Coronary artery (tissue), 2 donors: ENCODE data around the gene MYOD1.

ENCODE experiments used
- DNase-seq: peaks from one replicate; pipeline ENCODE4 v3.0.0-alpha.2; 2017; ENCODE audit warnings: low spot score
- H3K27ac ChIP-seq, 2 donors: fragments of 200-600 bp; sonication (generic); one replicate each; pipeline ENCODE4 v1.5.1; 2016 to 2019
- H3K4me3 ChIP-seq: fragments of 200-600 bp; sonication (generic); 2 replicates; pipeline ENCODE4 v1.5.1; 2016; ENCODE audit warnings: mild to moderate bottlenecking, moderate library complexity
- CTCF ChIP-seq: fragments of 200-600 bp; sonication (generic); IDR thresholded peaks from one replicate; pipeline ENCODE4 v1.5.1; 2019; ENCODE audit warnings: antibody characterized with exemption

MYOD1 gene

GRCh38 chr11:17750013-17750800 lies 30.8 kb downstream of the MYOD1 start:
- no peak for TF ChIP-seq CTCF
- Histone ChIP-seq H3K27ac (no peak overlapping the region), H3K4me3 (no peak overlapping the region)
- no peak for DNase-seq

GRCh38 chr11:17750801-17751165 lies 31.4 kb downstream of the MYOD1 start:
- H3K27ac ChIP-seq: no peak overlapping the region
- TF ChIP-seq CTCF: no peak
- H3K4me3 ChIP-seq: no peak overlapping the region
- no peak for DNase-seq

- Histone ChIP-seq H3K4me3 (no peak overlapping the region), H3K27ac (no peak overlapping the region)
- TF ChIP-seq CTCF: no peak
- DNase-seq: no peak
Measured at GRCh38 chr11:17751558-17751957, 32.2 kb downstream of the MYOD1 start.

- TF ChIP-seq CTCF: no peak
- Histone ChIP-seq H3K27ac (no peak overlapping the region), H3K4me3 (no peak overlapping the region)
- DNase-seq: no peak
Measured at GRCh38 chr11:17752144-17752543, 32.8 kb downstream of the MYOD1 start.

- TF ChIP-seq CTCF: no peak
- no peak for DNase-seq
- Histone ChIP-seq H3K4me3 (no peak overlapping the region), H3K27ac (no peak overlapping the region)
Measured at GRCh38 chr11:17753153-17753552, 33.8 kb downstream of the MYOD1 start.

GRCh38 chr11:17753641-17754040 lies 34.3 kb downstream of the MYOD1 start:
- H3K4me3 ChIP-seq: no peak overlapping the region
- no peak overlapping the region for H3K27ac ChIP-seq
- TF ChIP-seq CTCF: no peak
- DNase-seq: no peak

GRCh38 chr11:17755891-17756290 lies 36.5 kb downstream of the MYOD1 start:
- TF ChIP-seq CTCF: no peak
- no peak overlapping the region for H3K27ac ChIP-seq
- no peak for DNase-seq
- no peak overlapping the region for H3K4me3 ChIP-seq
